SJSA1 (cell line): ENCODE data around the gene ATN1. TPM values are rescaled to one million over a fixed set of nuclear protein-coding genes. Genes with fewer than 3 reads are reported as not detected.

Experiments used
- DNase-seq, 2 experiments: peaks; one replicate each; pipeline ENCODE4 v3.0.0-alpha.2; 2015 to 2020; ENCODE audit warnings: low spot score in 2 of 2, low read depth in 1 of 2
- H3K27ac ChIP-seq: fragments of 250-450 bp; sonication (Bioruptor Pico); 2 replicates; pipeline ENCODE4 v1.5.1; 2020; ENCODE audit warnings: mild to moderate bottlenecking, moderate library complexity
- H3K27me3 ChIP-seq: fragments of 250-450 bp; sonication (Bioruptor Pico); replicated peaks from 2 replicates; pipeline ENCODE4 v1.5.1; 2020; ENCODE audit warnings: mild to moderate bottlenecking, moderate library complexity
- H3K36me3 ChIP-seq: fragments of 250-450 bp; sonication (Bioruptor Pico); 2 replicates; pipeline ENCODE4 v1.5.1; 2020; ENCODE audit warnings: mild to moderate bottlenecking
- H3K4me1 ChIP-seq: fragments of 250-450 bp; sonication (Bioruptor Pico); replicated peaks from 2 replicates; pipeline ENCODE4 v1.6.1; 2021; ENCODE audit warnings: mild to moderate bottlenecking
- H3K4me3 ChIP-seq: fragments of 250-450 bp; sonication (Bioruptor Pico); 2 replicates; pipeline ENCODE4 v1.5.1; 2020; ENCODE audit warnings: mild to moderate bottlenecking
- H3K9me3 ChIP-seq: fragments of 250-450 bp; sonication (Bioruptor Pico); replicated peaks from 2 replicates; pipeline ENCODE4 v1.5.1; 2020; ENCODE audit warnings: mild to moderate bottlenecking
- total RNA-seq: library from RNA; depleted of rRNA; stranded (reverse); fragments of >200 nt; shearing (Covaris generic); gene quantifications from 2 replicates; pipeline ENCODE4 v1.2.3, GENCODE V29; 2014; rRNA removed

The ATN1 gene
- total RNA-seq, 1 experiment from 2014 or later: 7.2 TPM

DNA sequence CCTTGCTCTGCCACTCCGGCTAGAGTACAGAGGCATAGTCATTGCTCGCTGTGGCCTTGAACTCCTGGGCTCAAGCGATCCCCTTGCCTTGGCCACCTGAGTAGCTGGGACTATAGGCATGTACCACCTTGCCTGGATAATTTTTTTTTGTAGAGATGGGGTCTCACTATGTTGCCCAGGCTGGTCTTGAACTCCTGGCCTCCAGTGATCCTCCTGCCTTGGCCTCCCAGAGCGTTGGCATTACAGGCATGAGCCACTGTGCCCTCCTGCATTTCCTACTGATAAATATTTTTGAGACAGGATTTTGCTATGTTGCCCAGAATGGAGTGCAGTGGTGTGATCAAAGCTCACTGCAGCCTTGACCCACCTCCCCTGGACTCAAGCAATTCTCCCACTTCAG is 52.3 kb downstream of the ATN1 start:
- Histone ChIP-seq H3K27ac (no peak overlapping the region), H3K9me3 (no peaks in the 10 kb centered on the region), H3K4me3 (no peak overlapping the region), H3K27me3 (no peaks in the 10 kb centered on the region), H3K4me1 (no peaks in the 10 kb centered on the region), H3K36me3 (peaks cover 81% of the 10 kb centered on the region)
- DNase-seq: no peak

DNA sequence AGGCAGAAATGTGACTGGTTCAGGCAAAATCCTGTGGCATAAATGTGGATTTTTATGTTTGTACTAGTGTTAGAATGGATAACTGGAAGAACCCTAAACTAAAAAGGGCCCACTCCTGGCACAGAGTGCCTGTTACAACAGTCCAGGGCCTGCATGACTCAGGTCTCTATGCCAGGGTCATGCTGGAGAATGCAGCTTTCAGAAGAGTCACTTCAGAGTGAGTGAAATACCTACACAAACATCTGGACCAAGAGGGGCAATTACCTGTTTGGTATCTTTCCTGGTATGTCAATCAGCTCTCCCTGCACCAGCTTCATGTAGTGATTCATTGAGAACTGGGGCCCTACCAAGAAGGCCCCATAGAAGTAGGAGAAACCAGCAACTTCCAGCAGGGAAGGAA is 53.0 kb downstream of the ATN1 start:
- H3K36me3 ChIP-seq: peaks cover 75% of the 10 kb centered on the region
- no peaks in the 10 kb centered on the region for H3K4me1 ChIP-seq
- no peak for DNase-seq
- no peak overlapping the region for H3K27ac ChIP-seq
- H3K27me3 ChIP-seq: no peaks in the 10 kb centered on the region
- no peak overlapping the region for H3K4me3 ChIP-seq
- H3K9me3 ChIP-seq: no peaks in the 10 kb centered on the region

DNA sequence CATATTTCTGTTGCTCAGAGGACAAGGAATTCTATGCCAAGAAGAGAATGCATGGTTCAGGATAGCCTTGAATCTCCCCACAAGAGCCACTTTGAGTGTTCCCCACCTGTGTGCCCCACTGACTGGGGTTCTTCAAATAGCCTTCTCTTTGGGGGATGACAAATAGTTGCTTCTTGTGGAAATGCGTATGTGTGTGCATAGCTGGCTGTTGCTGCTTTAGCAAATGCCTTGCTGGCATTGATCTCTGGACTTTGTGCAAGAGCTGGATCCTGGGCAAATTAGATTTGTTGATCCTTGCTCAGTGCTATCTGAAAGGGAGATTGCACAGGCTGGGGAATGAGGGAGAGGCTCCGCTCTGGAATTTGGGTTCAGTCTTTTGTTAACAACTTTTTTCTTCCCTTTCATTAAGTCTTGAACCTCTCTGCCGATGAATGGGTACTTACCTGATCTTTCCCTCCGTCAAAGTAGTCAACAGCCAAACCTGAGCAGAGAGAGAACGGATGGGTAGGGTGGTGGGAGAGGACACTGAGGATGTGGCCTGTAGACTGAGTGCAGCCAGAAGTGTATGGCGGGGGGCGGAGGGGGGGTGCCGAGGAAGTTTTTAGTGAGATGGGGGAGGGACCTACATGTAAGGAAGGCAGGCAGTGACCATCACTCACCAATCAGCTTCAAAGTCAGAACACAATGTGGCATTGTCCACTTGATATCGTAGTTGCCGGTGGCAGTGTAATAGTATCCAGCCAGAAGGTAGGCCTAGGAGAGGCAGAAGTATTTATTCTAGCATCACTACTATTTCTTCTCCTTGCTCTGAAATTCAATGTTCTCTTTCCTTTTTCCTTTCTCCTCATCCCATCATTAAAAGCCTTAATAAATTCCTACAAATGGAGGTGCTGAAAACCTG is 53.6 kb downstream of the ATN1 start:
- Histone ChIP-seq H3K4me3 (no peak overlapping the region), H3K9me3 (no peaks in the 10 kb centered on the region), H3K27me3 (no peaks in the 10 kb centered on the region), H3K4me1 (no peaks in the 10 kb centered on the region), H3K36me3 (peaks cover 68% of the 10 kb centered on the region), H3K27ac (no peak overlapping the region)
- DNase-seq: no peak

DNA sequence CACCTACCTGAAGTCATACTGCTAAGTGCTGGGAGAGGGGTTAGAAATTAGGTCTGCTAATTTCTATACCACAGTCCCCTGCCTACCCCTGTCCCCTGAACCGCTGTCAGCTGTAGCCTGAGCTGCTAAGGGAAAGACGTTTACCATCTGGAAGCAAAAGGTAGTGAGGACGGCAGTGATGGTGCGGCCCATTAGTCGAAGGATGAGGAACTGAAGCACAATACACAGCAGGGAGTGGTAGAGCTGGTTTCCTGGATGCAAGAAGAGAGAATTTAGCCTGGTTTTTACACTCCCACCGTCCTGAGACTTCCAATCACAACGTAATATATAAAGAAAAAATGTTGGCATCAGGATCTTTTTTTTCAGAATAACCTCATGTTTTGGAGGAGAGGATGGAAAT is 54.8 kb downstream of the ATN1 start:
- no peak for DNase-seq
- no peaks in the 10 kb centered on the region for H3K4me1 ChIP-seq

DNA sequence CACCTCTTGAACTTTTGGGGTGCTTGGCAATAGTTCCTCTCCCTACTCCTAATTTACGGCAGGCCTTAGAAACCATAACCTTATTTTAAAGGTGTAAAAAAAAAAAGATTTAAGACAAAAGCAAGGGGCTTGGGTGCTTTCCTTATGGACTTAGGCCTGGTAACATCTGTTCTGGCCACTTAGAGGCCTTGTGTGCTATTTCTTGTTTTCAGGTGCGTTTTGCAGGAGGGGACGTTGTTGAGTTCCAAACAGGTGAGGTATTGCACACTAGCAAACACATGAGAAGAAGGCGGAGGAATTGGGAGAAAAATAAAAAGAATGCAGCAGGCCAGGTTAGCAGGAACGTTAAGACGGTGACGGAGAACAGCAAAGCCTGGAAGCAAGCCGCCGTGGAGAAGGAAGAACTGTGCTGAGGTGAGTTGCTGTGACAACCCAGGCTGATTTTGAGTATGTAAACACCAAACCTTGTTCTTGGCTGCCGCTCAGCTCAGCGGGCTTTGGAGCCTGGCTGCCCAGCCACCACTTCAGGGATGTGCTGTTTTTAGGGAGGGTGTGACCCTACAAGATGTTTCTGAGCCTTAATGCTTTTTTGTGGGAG is 60.3 kb downstream of the ATN1 start:
- Histone ChIP-seq H3K9me3 (no peaks in the 10 kb centered on the region), H3K4me1 (no peaks in the 10 kb centered on the region), H3K27ac (no peak overlapping the region), H3K4me3 (no peak overlapping the region), H3K36me3 (peaks cover 30% of the 10 kb centered on the region), H3K27me3 (no peaks in the 10 kb centered on the region)
- DNase-seq: no peak

More for the DNA sequence above, 54.8 kb downstream of the ATN1 start:
- no peaks in the 10 kb centered on the region for H3K27me3 ChIP-seq
- H3K4me3 ChIP-seq: no peak overlapping the region
- H3K36me3 ChIP-seq: peaks cover 62% of the 10 kb centered on the region
- no peaks in the 10 kb centered on the region for H3K9me3 ChIP-seq
- H3K27ac ChIP-seq: no peak overlapping the region

Other genes starting within 250 kb of the ATN1 start
- gene ZNF384, start 238.6 kb upstream of the ATN1 start, total RNA-seq: 19.5 and 20.0 TPM in 2 replicates
- not detected in 2 replicates for gene PIANP, start 227.1 kb upstream of the ATN1 start, total RNA-seq
- gene COPS7A, start 203.9 kb upstream of the ATN1 start, total RNA-seq: 80.2 and 82.4 TPM in 2 replicates
- gene MLF2, start 174.8 kb upstream of the ATN1 start, total RNA-seq: 171 and 243 TPM in 2 replicates
- gene PTMS, start 161.6 kb upstream of the ATN1 start, total RNA-seq: 243 and 442 TPM in 2 replicates
- 0.13 and 0.47 TPM in 2 replicates for gene LAG3, start 155.4 kb upstream of the ATN1 start, total RNA-seq
- gene CD4, start 138.4 kb upstream of the ATN1 start, total RNA-seq: not detected in 2 replicates
- gene GPR162, start 106.1 kb upstream of the ATN1 start, total RNA-seq: 0.16 TPM in 1 of 2 replicates, not detected in the other
- 0.63 TPM in 1 of 2 replicates, not detected in the other for gene P3H3, start 99.6 kb upstream of the ATN1 start, total RNA-seq
- not detected in 2 replicates for gene GNB3, start 87.0 kb upstream of the ATN1 start, total RNA-seq
- gene CDCA3, start 76.7 kb upstream of the ATN1 start, total RNA-seq: 143 and 156 TPM in 2 replicates
- gene USP5, start 75.8 kb upstream of the ATN1 start, total RNA-seq: 121 and 150 TPM in 2 replicates
- 1,911 and 2,129 TPM in 2 replicates for gene TPI1, start 60.4 kb upstream of the ATN1 start, total RNA-seq
- 14.1 and 16.2 TPM in 2 replicates for gene SPSB2, start 54.7 kb upstream of the ATN1 start, total RNA-seq
- gene LRRC23, start 23.1 kb upstream of the ATN1 start, total RNA-seq: 12.2 and 20.0 TPM in 2 replicates
- 5.3 and 7.1 TPM in 2 replicates for gene ENO2, start 13.4 kb upstream of the ATN1 start, total RNA-seq
- gene RNU7-1, start 15.9 kb downstream of the ATN1 start, total RNA-seq: not detected in 2 replicates
- 331 and 408 TPM in 2 replicates for gene C12orf57, start 16.1 kb downstream of the ATN1 start, total RNA-seq
- not detected in 2 replicates for gene PTPN6, start 23.4 kb downstream of the ATN1 start, total RNA-seq
- gene PHB2, start 42.7 kb downstream of the ATN1 start, total RNA-seq: 254 and 334 TPM in 2 replicates
- 60.7 and 65.8 TPM in 2 replicates for gene EMG1, start 43.0 kb downstream of the ATN1 start, total RNA-seq
- 8.3 and 19.2 TPM in 2 replicates for gene LPCAT3, start 90.5 kb downstream of the ATN1 start, total RNA-seq
- 21.2 and 35.0 TPM in 2 replicates for gene C1S, start 132.8 kb downstream of the ATN1 start, total RNA-seq
- gene C1R, start 164.5 kb downstream of the ATN1 start, total RNA-seq: 36.1 and 45.7 TPM in 2 replicates
- gene C1RL, start 181.3 kb downstream of the ATN1 start, total RNA-seq: 0.63 and 2.5 TPM in 2 replicates
- not detected in 2 replicates for gene RBP5, start 200.9 kb downstream of the ATN1 start, total RNA-seq
- 0.82 TPM in 1 of 2 replicates, not detected in the other for gene CLSTN3, start 202.4 kb downstream of the ATN1 start, total RNA-seq